ENCODE data around the gene KRT4.

DNA sequence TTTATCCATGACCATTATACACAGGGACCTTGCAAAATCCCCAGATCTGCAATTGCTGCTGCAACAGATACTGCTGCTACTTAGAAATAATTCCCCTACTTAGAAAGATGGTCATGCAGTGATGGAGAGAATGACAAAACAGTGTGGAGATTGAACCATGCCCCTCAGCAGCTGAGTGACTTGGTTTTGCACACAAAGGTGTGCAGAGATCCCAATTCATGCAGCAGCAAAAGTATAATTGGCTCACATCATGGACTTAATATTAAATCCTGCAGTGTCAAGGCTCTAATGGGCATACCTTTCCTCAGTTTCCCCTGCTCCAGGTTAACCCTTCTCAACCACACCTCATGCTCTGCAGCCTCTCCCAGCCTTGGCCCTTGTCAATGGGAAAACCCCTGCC, 37.9 kb upstream of the KRT4 start:
- TF ChIP-seq POLR2AphosphoS5 (IDR thresholded peaks at IDR 0.05; ENCODE audit: low read depth, low read length) (no peak), POLR2A (IDR thresholded peaks at IDR 0.05; ENCODE audit: borderline replicate concordance, extremely low read depth, insufficient read depth, insufficient read length) (no peak), FOSL1 (IDR thresholded peaks at IDR 0.05; ENCODE audit: low read depth) (no peak)
